Vagina (tissue), 2 donors: ENCODE data around the gene ARPC2. TPM values are rescaled to one million over a fixed set of nuclear protein-coding genes. Genes with fewer than 3 reads are reported as not detected.
A peak's percentile ranks its signal among the peaks of the same experiment; 100 is the strongest.

ENCODE experiments used
- DNase-seq, 2 donors: peaks; one replicate each; pipeline ENCODE4 v3.0.0-alpha.2; 2017; ENCODE audit errors: extremely low spot score in 2 of 2
- H3K27ac ChIP-seq: fragments of 200-600 bp; sonication (generic); one replicate; pipeline ENCODE4 v1.5.1; 2019
- H3K27me3 ChIP-seq: fragments of 200-600 bp; sonication (generic); one replicate; pipeline ENCODE4 v1.5.1; 2019
- H3K36me3 ChIP-seq, 2 donors: fragments of 200-600 bp; sonication (generic); one replicate each; pipeline ENCODE4 v1.5.1; 2017 to 2019
- H3K4me1 ChIP-seq: fragments of 200-600 bp; sonication (generic); one replicate; pipeline ENCODE4 v1.5.1; 2019
- H3K4me3 ChIP-seq, 2 donors: fragments of 200-600 bp; sonication (generic); 1 replicate in 1 of 2; 2 replicates in 1 of 2; pipeline ENCODE4 v1.5.1; 2016 to 2019
- H3K9me3 ChIP-seq: fragments of 200-600 bp; sonication (generic); one replicate; pipeline ENCODE4 v1.5.1; 2019
- POLR2A ChIP-seq, 2 donors: fragments of 450-650 bp; IDR thresholded peaks; one replicate each; pipeline ENCODE4 v1.6.1; 2017; ENCODE audit warnings: antibody characterized with exemption in 2 of 2, mild to moderate bottlenecking in 2 of 2, moderate library complexity in 2 of 2
- POLR2AphosphoS5 ChIP-seq, 2 donors: sonication (generic); formaldehyde crosslinking; IDR thresholded peaks; one replicate each; pipeline ENCODE4 v1.9.0; 2017; ENCODE audit warnings: antibody characterized with exemption in 2 of 2, mild to moderate bottlenecking in 2 of 2, low read depth in 1 of 2; ENCODE audit not compliant: insufficient read depth in 1 of 2
- intact Hi-C: fragments of 100-400 bp; cut with DNase I; formaldehyde crosslinking; loops from one replicate; pipeline ENCODE4 v1.15.1; 2023
- total RNA-seq: library from RNA; depleted of rRNA; stranded (reverse); fragments of >200 nt; gene quantifications from one replicate; pipeline ENCODE4 v1.2.3, GENCODE V29; 2016
- TF ChIP-seq, protein P1 (sequence below), 3 experiments: fragments of 450-650 bp in 2 of 3; fragments of 200-600 bp in 1 of 3; sonication (generic) in 1 of 3; IDR thresholded peaks; one replicate each; pipeline ENCODE4 v1.5.1; 2017 to 2019; ENCODE audit warnings: antibody characterized with exemption in 3 of 3, mild to moderate bottlenecking in 2 of 3, moderate library complexity in 2 of 3

ARPC2 gene
- total RNA-seq, 1 donor from 2014 or later = 284 TPM

DNA sequence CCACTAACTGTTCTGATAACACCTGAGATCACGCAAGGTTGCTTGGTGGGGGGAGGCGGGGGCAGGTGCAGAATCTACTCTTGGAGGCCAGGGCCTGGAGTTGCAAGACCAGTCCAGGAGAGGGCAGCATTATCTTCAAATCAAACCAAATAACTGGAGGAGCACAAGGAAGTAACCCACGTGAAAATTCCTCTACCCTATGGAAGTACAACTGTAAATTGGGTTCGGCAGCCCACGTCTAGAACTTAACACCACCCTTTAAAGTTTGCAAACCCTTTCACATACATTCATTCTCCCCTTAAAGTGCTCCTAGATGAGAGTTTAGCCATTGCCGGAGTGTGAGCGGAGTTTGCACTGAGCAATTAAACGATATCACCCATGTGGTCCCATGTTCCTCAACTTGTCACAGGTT lies 30.6 kb upstream of the ARPC2 start:
- Histone ChIP-seq H3K27ac (no peak overlapping the region), H3K36me3 (no peaks in the 10 kb centered on the region), H3K27me3 (no peaks in the 10 kb centered on the region), H3K4me1 (peaks cover 14% of the 10 kb centered on the region), H3K9me3 (no peaks in the 10 kb centered on the region), H3K4me3 (no peak overlapping the region)
- intact Hi-C loops = loop anchor here (10.0 kb wide), 1 partner anchor 68 kb away; no protein-coding TSS in a partner anchor
- DNase-seq = no peak
- TF ChIP-seq, protein P1, sequence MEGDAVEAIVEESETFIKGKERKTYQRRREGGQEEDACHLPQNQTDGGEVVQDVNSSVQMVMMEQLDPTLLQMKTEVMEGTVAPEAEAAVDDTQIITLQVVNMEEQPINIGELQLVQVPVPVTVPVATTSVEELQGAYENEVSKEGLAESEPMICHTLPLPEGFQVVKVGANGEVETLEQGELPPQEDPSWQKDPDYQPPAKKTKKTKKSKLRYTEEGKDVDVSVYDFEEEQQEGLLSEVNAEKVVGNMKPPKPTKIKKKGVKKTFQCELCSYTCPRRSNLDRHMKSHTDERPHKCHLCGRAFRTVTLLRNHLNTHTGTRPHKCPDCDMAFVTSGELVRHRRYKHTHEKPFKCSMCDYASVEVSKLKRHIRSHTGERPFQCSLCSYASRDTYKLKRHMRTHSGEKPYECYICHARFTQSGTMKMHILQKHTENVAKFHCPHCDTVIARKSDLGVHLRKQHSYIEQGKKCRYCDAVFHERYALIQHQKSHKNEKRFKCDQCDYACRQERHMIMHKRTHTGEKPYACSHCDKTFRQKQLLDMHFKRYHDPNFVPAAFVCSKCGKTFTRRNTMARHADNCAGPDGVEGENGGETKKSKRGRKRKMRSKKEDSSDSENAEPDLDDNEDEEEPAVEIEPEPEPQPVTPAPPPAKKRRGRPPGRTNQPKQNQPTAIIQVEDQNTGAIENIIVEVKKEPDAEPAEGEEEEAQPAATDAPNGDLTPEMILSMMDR (IDR thresholded peaks at IDR 0.05) = peak; percentile 52 to 80 (median 65)
- TF ChIP-seq POLR2A (IDR thresholded peaks at IDR 0.05) = no peak

DNA sequence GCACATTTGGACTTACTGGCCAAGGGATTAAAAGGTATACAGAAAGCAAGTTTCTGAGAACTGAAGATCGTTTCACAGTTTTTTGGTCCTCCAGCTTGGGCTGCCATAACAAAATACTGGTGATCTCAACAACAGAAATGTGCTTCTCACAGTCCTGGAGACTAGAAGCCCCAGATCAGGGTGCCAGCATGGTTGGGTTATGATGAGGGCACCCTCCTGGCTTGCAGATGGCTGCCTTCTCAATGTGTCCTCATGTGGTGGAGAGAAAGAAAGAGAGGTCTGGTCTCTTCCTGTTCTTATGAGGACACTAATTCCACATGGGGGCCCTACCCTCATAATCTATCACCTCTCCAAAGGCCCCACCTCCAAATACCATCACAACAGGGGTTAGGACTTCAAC lies 30.1 kb upstream of the ARPC2 start:
- H3K4me3 ChIP-seq = no peak overlapping the region
- H3K27ac ChIP-seq = no peak overlapping the region
- H3K4me1 ChIP-seq = peaks cover 10% of the 10 kb centered on the region
- no peaks in the 10 kb centered on the region for H3K9me3 ChIP-seq
- DNase-seq = no peak
- TF ChIP-seq POLR2AphosphoS5 (IDR thresholded peaks at IDR 0.05; ENCODE audit: insufficient read depth in 1 of 2, low read depth in 1 of 2) (no peak), POLR2A (IDR thresholded peaks at IDR 0.05) (no peak)
- TF ChIP-seq, protein P1 (IDR thresholded peaks at IDR 0.05) = no peak
- no peaks in the 10 kb centered on the region for H3K27me3 ChIP-seq
- intact Hi-C loops = loop anchor here (10.0 kb wide), 1 partner anchor 68 kb away; no protein-coding TSS in a partner anchor
- no peaks in the 10 kb centered on the region for H3K36me3 ChIP-seq

DNA sequence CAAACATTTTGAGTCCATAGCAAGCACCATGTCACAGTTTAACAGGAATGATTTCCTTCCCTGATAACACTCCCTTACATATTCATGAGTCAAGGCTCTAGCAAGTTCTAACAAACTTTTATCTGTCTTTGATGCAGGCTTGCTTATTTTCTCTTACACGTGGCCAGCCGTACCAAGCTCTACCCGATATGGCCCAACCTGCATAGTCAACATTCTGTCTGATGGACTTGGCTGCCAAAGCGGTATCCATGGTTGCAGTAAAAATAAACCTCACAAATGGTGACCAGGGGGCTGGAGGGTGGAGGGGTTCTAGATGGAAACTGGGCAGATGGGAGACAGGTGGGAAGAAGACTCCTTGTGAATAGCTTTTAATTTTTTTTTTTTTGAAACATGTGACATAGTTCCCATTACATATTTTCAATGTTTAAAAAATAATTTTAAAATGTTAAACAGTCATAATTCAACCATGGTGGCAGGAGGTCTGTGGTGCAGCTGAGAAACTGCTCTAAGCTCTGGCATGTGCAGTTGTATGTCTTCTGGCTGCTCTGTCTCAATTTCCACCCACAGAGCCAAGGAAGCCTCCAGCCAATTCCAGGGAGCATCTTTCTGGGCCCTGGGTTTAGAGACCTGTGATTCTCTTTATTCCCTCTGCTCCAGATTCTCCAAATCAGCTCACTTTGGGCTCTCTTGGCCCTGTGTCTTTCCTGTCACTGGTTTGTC lies 29.5 kb upstream of the ARPC2 start:
- Histone ChIP-seq H3K4me1 (peaks cover 10% of the 10 kb centered on the region), H3K4me3 (no peak overlapping the region), H3K9me3 (no peaks in the 10 kb centered on the region), H3K27me3 (no peaks in the 10 kb centered on the region), H3K36me3 (no peaks in the 10 kb centered on the region), H3K27ac (no peak overlapping the region)
- TF ChIP-seq, protein P1 (IDR thresholded peaks at IDR 0.05) = no peak
- TF ChIP-seq POLR2AphosphoS5 (IDR thresholded peaks at IDR 0.05; ENCODE audit: insufficient read depth in 1 of 2, low read depth in 1 of 2) = no peak
- TF ChIP-seq POLR2A (IDR thresholded peaks at IDR 0.05) = no peak
- no peak for DNase-seq
- intact Hi-C loops = loop anchor here (10.0 kb wide), 1 partner anchor 67 kb away; no protein-coding TSS in a partner anchor

- no peaks in the 10 kb centered on the region for H3K36me3 ChIP-seq
- no peaks in the 10 kb centered on the region for H3K9me3 ChIP-seq
- H3K4me1 ChIP-seq = peaks cover 10% of the 10 kb centered on the region
- H3K4me3 ChIP-seq = no peak overlapping the region
- no peak for TF ChIP-seq POLR2A (IDR thresholded peaks at IDR 0.05)
- TF ChIP-seq, protein P1 (IDR thresholded peaks at IDR 0.05) = no peak
- TF ChIP-seq POLR2AphosphoS5 (IDR thresholded peaks at IDR 0.05; ENCODE audit: insufficient read depth in 1 of 2, low read depth in 1 of 2) = no peak
- intact Hi-C loops = loop anchor here (10.0 kb wide), 1 partner anchor 66 kb away; no protein-coding TSS in a partner anchor
- no peak for DNase-seq
- H3K27me3 ChIP-seq = no peaks in the 10 kb centered on the region
- no peak overlapping the region for H3K27ac ChIP-seq
Measured at GRCh38 chr2:218188528-218188927, 28.5 kb upstream of the ARPC2 start.

GRCh38 chr2:218192902-218193430 lies 24.0 kb upstream of the ARPC2 start:
- H3K4me3 ChIP-seq = no peak overlapping the region
- intact Hi-C loops = no loop called here

More at GRCh38 chr2:218192902-218193430, 24.0 kb upstream of the ARPC2 start:
- DNase-seq = no peak
- Histone ChIP-seq H3K27ac (no peak overlapping the region), H3K9me3 (no peaks in the 10 kb centered on the region), H3K36me3 (no peaks in the 10 kb centered on the region), H3K4me1 (no peaks in the 10 kb centered on the region), H3K27me3 (no peaks in the 10 kb centered on the region)
- TF ChIP-seq POLR2A (IDR thresholded peaks at IDR 0.05) = no peak
